Suprapubic skin (tissue), 4 donors: ENCODE results near the gene LY6G6F. TPM values are rescaled to one million over a fixed set of nuclear protein-coding genes. Genes with fewer than 3 reads are reported as not detected.

Source experiments
- DNase-seq, 2 donors: peaks; one replicate each; pipeline ENCODE4 v3.0.0-alpha.2; 2019; ENCODE audit warnings: low spot score in 2 of 2
- H3K27ac ChIP-seq: fragments of 200-600 bp; sonication (generic); one replicate; pipeline ENCODE4 v1.5.1; 2019
- H3K27me3 ChIP-seq: fragments of 200-600 bp; sonication (generic); one replicate; pipeline ENCODE4 v1.5.1; 2019
- H3K36me3 ChIP-seq: fragments of 200-600 bp; sonication (generic); one replicate; pipeline ENCODE4 v1.5.1; 2019
- H3K4me1 ChIP-seq: fragments of 200-600 bp; sonication (generic); one replicate; pipeline ENCODE4 v1.5.1; 2019
- H3K4me3 ChIP-seq: fragments of 200-600 bp; sonication (generic); one replicate; pipeline ENCODE4 v1.5.1; 2019; ENCODE audit warnings: mild to moderate bottlenecking
- H3K9me3 ChIP-seq: fragments of 200-600 bp; sonication (generic); one replicate; pipeline ENCODE4 v1.5.1; 2019
- CTCF ChIP-seq, 2 donors: fragments of 200-600 bp in 1 of 2; fragments of 450-650 bp in 1 of 2; sonication (generic) in 1 of 2; IDR thresholded peaks; one replicate each; pipeline ENCODE4 v1.5.1; 2016 to 2019; ENCODE audit warnings: antibody characterized with exemption in 2 of 2, mild to moderate bottlenecking in 1 of 2, moderate library complexity in 1 of 2
- EP300 ChIP-seq: sonication (generic); formaldehyde crosslinking; IDR thresholded peaks from one replicate; pipeline ENCODE4 v1.6.1; 2017; ENCODE audit warnings: antibody characterized with exemption
- POLR2A ChIP-seq, 2 donors: fragments of 450-650 bp; IDR thresholded peaks; one replicate each; pipeline ENCODE4 v1.6.1; 2017; ENCODE audit warnings: antibody characterized with exemption in 2 of 2, mild to moderate bottlenecking in 2 of 2, moderate library complexity in 2 of 2
- POLR2AphosphoS5 ChIP-seq, 3 donors: sonication (generic); formaldehyde crosslinking; IDR thresholded peaks; one replicate each; pipeline ENCODE4 v1.6.1; 2017; ENCODE audit warnings: antibody characterized with exemption in 3 of 3
- WGBS: methylation state at CpG from one replicate; pipeline ENCODE4 v1.1.5; 2018; 5-methylcytosine and 5-hydroxymethylcytosine counted together
- total RNA-seq, 4 donors: library from RNA; depleted of rRNA; stranded (reverse); fragments of >200 nt; gene quantifications; one replicate each; pipeline ENCODE4 v1.1.0, GENCODE V29; 2016

Gene LY6G6F
- total RNA-seq, 4 donors from 2014 or later: not detected

DNA sequence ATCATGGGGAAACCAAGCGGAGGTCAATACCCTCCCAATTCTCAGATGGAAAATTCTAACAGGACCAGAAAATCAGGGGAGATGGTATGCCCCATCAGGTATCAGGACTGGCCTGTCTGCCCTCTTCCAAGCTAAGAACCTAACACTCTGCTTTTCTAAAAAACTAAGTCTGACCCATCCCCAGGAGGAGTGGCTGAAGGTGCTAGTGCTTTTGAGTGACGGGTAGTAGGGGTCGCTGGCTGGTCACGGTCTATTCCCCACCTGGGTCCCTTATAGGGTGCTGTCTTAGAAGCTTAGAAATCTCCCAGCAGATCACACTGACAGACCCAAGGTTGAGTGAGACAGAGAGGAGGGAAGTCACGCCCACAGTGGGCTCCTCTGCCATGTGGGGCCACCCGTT is 13.1 kb upstream of the LY6G6F start:
- H3K4me1 ChIP-seq: no peaks in the 10 kb centered on the region
- H3K27ac ChIP-seq: no peak overlapping the region
- no peak overlapping the region for H3K4me3 ChIP-seq
- TF ChIP-seq CTCF (IDR thresholded peaks at IDR 0.05): no peak
- DNase-seq: no peak
- WGBS: 87% methylated on average over 5 of the region's 6 CpGs
- peaks cover 91% of the 10 kb centered on the region for H3K36me3 ChIP-seq
- H3K9me3 ChIP-seq: no peaks in the 10 kb centered on the region
- no peaks in the 10 kb centered on the region for H3K27me3 ChIP-seq

GRCh38 chr6:31697555-31697954 is 9.1 kb upstream of the LY6G6F start:
- H3K27me3 ChIP-seq: no peaks in the 10 kb centered on the region
- DNase-seq: no peak
- 28% methylated on average over 3 of the region's 3 CpGs for WGBS
- TF ChIP-seq POLR2AphosphoS5 (IDR thresholded peaks at IDR 0.05) (no peak), EP300 (no peak), POLR2A (IDR thresholded peaks at IDR 0.05) (no peak), CTCF (IDR thresholded peaks at IDR 0.05) (no peak)
- H3K4me3 ChIP-seq: no peak overlapping the region
- H3K4me1 ChIP-seq: peaks cover 15% of the 10 kb centered on the region
- no peak overlapping the region for H3K27ac ChIP-seq
- H3K36me3 ChIP-seq: peaks cover 62% of the 10 kb centered on the region
- H3K9me3 ChIP-seq: no peaks in the 10 kb centered on the region

GRCh38 chr6:31700740-31701401 is 5.8 kb upstream of the LY6G6F start:
- Histone ChIP-seq H3K27ac (no peak overlapping the region), H3K4me3 (peak overlapping the region; percentile 69)

GRCh38 chr6:31701666-31702404 is 4.8 kb upstream of the LY6G6F start:
- peaks cover 20% of the 10 kb centered on the region for H3K4me1 ChIP-seq
- H3K4me3 ChIP-seq: peak overlapping the region; percentile 69
- no peaks in the 10 kb centered on the region for H3K9me3 ChIP-seq
- no peaks in the 10 kb centered on the region for H3K27me3 ChIP-seq
- peak overlapping the region; percentile 96 for H3K27ac ChIP-seq
- TF ChIP-seq POLR2A (IDR thresholded peaks at IDR 0.05) (no peak), POLR2AphosphoS5 (IDR thresholded peaks at IDR 0.05) (no peak), CTCF (IDR thresholded peaks at IDR 0.05) (no peak), EP300 (no peak)
- peaks cover 20% of the 10 kb centered on the region for H3K36me3 ChIP-seq
- DNase-seq: no peak
- WGBS: 21% methylated on average over 7 of the region's 7 CpGs

More at GRCh38 chr6:31700740-31701401, 5.8 kb upstream of the LY6G6F start:
- DNase-seq: no peak
- H3K4me1 ChIP-seq: peaks cover 20% of the 10 kb centered on the region
- no peaks in the 10 kb centered on the region for H3K27me3 ChIP-seq
- 86% methylated on average over 5 of the region's 5 CpGs for WGBS
- TF ChIP-seq EP300 (no peak), POLR2A (IDR thresholded peaks at IDR 0.05) (no peak), POLR2AphosphoS5 (IDR thresholded peaks at IDR 0.05) (no peak), CTCF (IDR thresholded peaks at IDR 0.05) (no peak)
- no peaks in the 10 kb centered on the region for H3K9me3 ChIP-seq
- H3K36me3 ChIP-seq: peaks cover 30% of the 10 kb centered on the region

- WGBS: under 1% methylated on average over 10 of the region's 10 CpGs
- peaks cover 15% of the 10 kb centered on the region for H3K36me3 ChIP-seq
- no peaks in the 10 kb centered on the region for H3K27me3 ChIP-seq
- TF ChIP-seq EP300 (no peak), POLR2AphosphoS5 (IDR thresholded peaks at IDR 0.05) (no peak), CTCF (IDR thresholded peaks at IDR 0.05) (no peak), POLR2A (IDR thresholded peaks at IDR 0.05) (no peak)
- peak overlapping the region; percentile 96 for H3K27ac ChIP-seq
- peak overlapping the region; percentile 69 for H3K4me3 ChIP-seq
- peaks cover 20% of the 10 kb centered on the region for H3K4me1 ChIP-seq
- no peak for DNase-seq
- H3K9me3 ChIP-seq: no peaks in the 10 kb centered on the region
These were observed 4.3 kb upstream of the LY6G6F start for GRCh38 chr6:31702405-31702818.
